Panc1 (cell line): ENCODE measurements around the gene ACADSB. TPM values are rescaled to one million over a fixed set of nuclear protein-coding genes. Genes with fewer than 3 reads are reported as not detected.

Source experiments
- ATAC-seq: fragments of 200-7000 bp; cut with Tn5 transposase; 2 replicates; pipeline ENCODE4 v1.9.1; 2020; ENCODE audit warnings: mild to moderate bottlenecking, moderate library complexity
- BruUV-seq: library from RNA; stranded (reverse); fragments of 400-500 nt; replicated peaks from 2 replicates; lab custom pipeline; 2021; lab: Mats Ljungman, UMichigan
- CTCF ChIA-PET: fragments of 300-600 bp; sonication (Branson Sonifier 250); formaldehyde crosslinking; loops from one replicate; lab custom pipeline; 2022; ENCODE audit warnings: antibody characterized with exemption; lab: Charles Lee
- POLR2A ChIA-PET: fragments of 300-600 bp; sonication (Branson Sonifier 250); formaldehyde crosslinking; loops from one replicate; lab custom pipeline; 2022; ENCODE audit warnings: antibody characterized with exemption; lab: Charles Lee
- DNase-seq: peaks from one replicate; pipeline ENCODE4 v3.0.0-alpha.2; 2010; ENCODE audit warnings: low read depth, low spot score
- H3K27ac ChIP-seq: 2 replicates; pipeline ENCODE4 v1.5.1; 2011; ENCODE audit warnings: mild to moderate bottlenecking, low read length, inconsistent platforms
- H3K27me3 ChIP-seq: fragments of 200-500 bp; sonication (Bioruptor generic); 2 replicates; pipeline ENCODE4 v1.6.0; 2014; ENCODE audit warnings: low read length, inconsistent platforms; ENCODE audit not compliant: control insufficient read depth, insufficient read depth
- H3K36me3 ChIP-seq: fragments of 200-500 bp; sonication (Bioruptor generic); 2 replicates; pipeline ENCODE4 v1.5.1; 2014; ENCODE audit warnings: inconsistent platforms, mild to moderate bottlenecking, low read length, moderate library complexity; ENCODE audit not compliant: control insufficient read depth, insufficient read depth
- H3K4me1 ChIP-seq: 2 replicates; pipeline ENCODE4 v1.5.1; 2011; ENCODE audit warnings: inconsistent platforms, mild to moderate bottlenecking, low read length, moderate library complexity; ENCODE audit not compliant: control insufficient read depth, insufficient read depth
- H3K4me3 ChIP-seq, 2 experiments: 2 replicates each; pipeline ENCODE4 v1.5.1; 2011 to 2012; ENCODE audit warnings: low read depth in 2 of 2, low read length in 2 of 2, mild to moderate bottlenecking in 2 of 2, inconsistent platforms in 1 of 2, moderate library complexity in 1 of 2
- H3K9me3 ChIP-seq: fragments of 200-500 bp; sonication (Bioruptor generic); 2 replicates; pipeline ENCODE4 v1.5.1; 2014; ENCODE audit warnings: low read depth, mild to moderate bottlenecking, inconsistent platforms, low read length, moderate library complexity; ENCODE audit not compliant: control insufficient read depth, insufficient read depth
- POLR2AphosphoS5 ChIP-seq: IDR thresholded peaks from 2 replicates; pipeline ENCODE4 v1.6.1; 2012; ENCODE audit warnings: mild to moderate bottlenecking, low read depth, low read length, moderate library complexity
- SIN3A ChIP-seq: IDR thresholded peaks from 2 replicates; pipeline ENCODE4 v1.6.1; 2012; ENCODE audit warnings: low read depth, mild to moderate bottlenecking, low read length, moderate library complexity, borderline replicate concordance; ENCODE audit not compliant: insufficient read depth
- TCF7L2 ChIP-seq: IDR thresholded peaks from 2 replicates; pipeline ENCODE4 v1.6.1; 2011; ENCODE audit warnings: mild to moderate bottlenecking, low read depth, low read length, inconsistent platforms
- in situ Hi-C: cut with HindIII; loops from 2 replicates; pipeline ENCODE4 v1.10.0; 2016; ENCODE audit warnings: low sequenced_read_pairs, low pct_unique_long_range_greater_than_20kb
- intact Hi-C: fragments of 100-400 bp; cut with micrococcal nuclease; formaldehyde crosslinking; loops from one replicate; pipeline ENCODE4 v1.10.0; 2022; ENCODE audit not compliant: unreplicated experiment
- total RNA-seq: library from RNA; stranded (reverse); gene quantifications from one replicate; pipeline ENCODE4 v1.2.1, GENCODE V29; 2021; ENCODE audit not compliant: unreplicated experiment
- TF ChIP-seq, protein P1 (sequence below), 2 experiments: IDR thresholded peaks; 2 replicates each; pipeline ENCODE4 v1.6.1; 2011 to 2012; ENCODE audit warnings: low read depth in 2 of 2, control low read depth in 1 of 2, low read length in 1 of 2, mild to moderate bottlenecking in 1 of 2, moderate library complexity in 1 of 2; ENCODE audit not compliant: insufficient read depth in 1 of 2
- TF ChIP-seq, protein P2 (sequence below): fragments of 450-650 bp; IDR thresholded peaks from 2 replicates; pipeline ENCODE4 v1.5.1; 2017; ENCODE audit warnings: mild to moderate bottlenecking

The ACADSB gene
- total RNA-seq, 1 experiment from 2014 or later, result 19.2 TPM

DNA sequence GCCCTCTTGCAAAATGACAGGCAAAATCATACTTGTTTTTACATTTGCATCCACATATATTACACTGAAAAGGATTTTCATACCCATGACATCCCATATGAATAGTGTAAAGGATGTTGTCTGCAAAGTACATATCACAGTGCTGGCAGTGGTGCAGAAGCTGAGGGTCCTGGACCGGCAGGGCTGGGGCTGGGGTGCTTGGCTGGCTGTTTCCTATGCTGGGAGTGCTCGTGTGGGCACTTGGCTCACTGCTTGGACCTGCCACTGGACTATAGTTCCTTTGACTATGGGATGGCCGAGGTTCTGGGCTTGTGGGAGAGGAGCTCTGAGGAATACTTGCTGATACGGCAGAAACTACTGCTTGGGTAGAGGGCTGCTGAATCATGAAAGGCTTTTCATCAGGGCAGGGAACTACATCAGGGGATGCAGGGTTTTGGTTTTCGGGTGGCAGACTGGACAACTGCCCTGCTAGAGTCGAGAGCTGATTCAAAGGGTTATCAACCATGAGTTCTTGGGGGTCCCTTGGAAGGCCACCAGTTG is 14.9 kb upstream of the ACADSB start:
- no peak for ATAC-seq
- Histone ChIP-seq H3K27ac (no peak overlapping the region), H3K27me3 (no peaks in the 10 kb centered on the region), H3K36me3 (peaks cover 6% of the 10 kb centered on the region), H3K4me3 (no peak overlapping the region), H3K9me3 (no peaks in the 10 kb centered on the region), H3K4me1 (no peaks in the 10 kb centered on the region)
- TF ChIP-seq TCF7L2, result no peak
- TF ChIP-seq SIN3A, result no peak
- TF ChIP-seq, protein P1, sequence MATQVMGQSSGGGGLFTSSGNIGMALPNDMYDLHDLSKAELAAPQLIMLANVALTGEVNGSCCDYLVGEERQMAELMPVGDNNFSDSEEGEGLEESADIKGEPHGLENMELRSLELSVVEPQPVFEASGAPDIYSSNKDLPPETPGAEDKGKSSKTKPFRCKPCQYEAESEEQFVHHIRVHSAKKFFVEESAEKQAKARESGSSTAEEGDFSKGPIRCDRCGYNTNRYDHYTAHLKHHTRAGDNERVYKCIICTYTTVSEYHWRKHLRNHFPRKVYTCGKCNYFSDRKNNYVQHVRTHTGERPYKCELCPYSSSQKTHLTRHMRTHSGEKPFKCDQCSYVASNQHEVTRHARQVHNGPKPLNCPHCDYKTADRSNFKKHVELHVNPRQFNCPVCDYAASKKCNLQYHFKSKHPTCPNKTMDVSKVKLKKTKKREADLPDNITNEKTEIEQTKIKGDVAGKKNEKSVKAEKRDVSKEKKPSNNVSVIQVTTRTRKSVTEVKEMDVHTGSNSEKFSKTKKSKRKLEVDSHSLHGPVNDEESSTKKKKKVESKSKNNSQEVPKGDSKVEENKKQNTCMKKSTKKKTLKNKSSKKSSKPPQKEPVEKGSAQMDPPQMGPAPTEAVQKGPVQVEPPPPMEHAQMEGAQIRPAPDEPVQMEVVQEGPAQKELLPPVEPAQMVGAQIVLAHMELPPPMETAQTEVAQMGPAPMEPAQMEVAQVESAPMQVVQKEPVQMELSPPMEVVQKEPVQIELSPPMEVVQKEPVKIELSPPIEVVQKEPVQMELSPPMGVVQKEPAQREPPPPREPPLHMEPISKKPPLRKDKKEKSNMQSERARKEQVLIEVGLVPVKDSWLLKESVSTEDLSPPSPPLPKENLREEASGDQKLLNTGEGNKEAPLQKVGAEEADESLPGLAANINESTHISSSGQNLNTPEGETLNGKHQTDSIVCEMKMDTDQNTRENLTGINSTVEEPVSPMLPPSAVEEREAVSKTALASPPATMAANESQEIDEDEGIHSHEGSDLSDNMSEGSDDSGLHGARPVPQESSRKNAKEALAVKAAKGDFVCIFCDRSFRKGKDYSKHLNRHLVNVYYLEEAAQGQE (IDR thresholded peaks at IDR 0.05; ENCODE audit: insufficient read depth in 1 of 2, low read depth in 2 of 2, low read length in 1 of 2), result no peak
- TF ChIP-seq, protein P2, sequence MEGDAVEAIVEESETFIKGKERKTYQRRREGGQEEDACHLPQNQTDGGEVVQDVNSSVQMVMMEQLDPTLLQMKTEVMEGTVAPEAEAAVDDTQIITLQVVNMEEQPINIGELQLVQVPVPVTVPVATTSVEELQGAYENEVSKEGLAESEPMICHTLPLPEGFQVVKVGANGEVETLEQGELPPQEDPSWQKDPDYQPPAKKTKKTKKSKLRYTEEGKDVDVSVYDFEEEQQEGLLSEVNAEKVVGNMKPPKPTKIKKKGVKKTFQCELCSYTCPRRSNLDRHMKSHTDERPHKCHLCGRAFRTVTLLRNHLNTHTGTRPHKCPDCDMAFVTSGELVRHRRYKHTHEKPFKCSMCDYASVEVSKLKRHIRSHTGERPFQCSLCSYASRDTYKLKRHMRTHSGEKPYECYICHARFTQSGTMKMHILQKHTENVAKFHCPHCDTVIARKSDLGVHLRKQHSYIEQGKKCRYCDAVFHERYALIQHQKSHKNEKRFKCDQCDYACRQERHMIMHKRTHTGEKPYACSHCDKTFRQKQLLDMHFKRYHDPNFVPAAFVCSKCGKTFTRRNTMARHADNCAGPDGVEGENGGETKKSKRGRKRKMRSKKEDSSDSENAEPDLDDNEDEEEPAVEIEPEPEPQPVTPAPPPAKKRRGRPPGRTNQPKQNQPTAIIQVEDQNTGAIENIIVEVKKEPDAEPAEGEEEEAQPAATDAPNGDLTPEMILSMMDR, result no peak
- TF ChIP-seq POLR2AphosphoS5, result no peak
- BruUV-seq, result no TSS peak
- ChIA-PET POLR2A (no interaction called here), CTCF (no interaction called here)
- no peak for DNase-seq
- in situ Hi-C loops (no loop called here), intact Hi-C loops (no loop called here)

DNA sequence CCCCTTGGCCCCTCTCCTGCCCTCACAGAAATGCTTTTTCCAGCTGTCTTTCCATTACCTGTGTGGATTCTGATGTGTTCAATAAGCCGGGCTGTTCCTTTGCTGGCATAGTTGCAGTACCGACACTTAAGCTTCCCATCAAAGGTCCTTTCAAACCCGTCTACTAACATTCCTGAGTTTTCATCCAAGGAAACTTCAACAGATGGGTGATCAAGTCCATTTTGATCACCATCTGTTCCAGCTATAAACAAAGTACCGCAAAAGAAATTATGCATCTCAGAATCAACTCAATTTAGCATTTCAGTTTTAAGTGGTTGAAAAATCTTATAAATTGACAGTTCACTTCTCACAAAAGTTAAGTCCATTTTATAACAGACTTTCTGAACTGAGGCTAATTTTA is 12.9 kb upstream of the ACADSB start:
- DNase-seq (no peak), ATAC-seq (no peak)
- no TSS peak for BruUV-seq
- H3K4me1 ChIP-seq, result no peaks in the 10 kb centered on the region
- H3K9me3 ChIP-seq, result no peaks in the 10 kb centered on the region
- peaks cover 6% of the 10 kb centered on the region for H3K36me3 ChIP-seq
- in situ Hi-C loops, result no loop called here
- POLR2A ChIA-PET, result no interaction called here
- no peak overlapping the region for H3K27ac ChIP-seq
- H3K27me3 ChIP-seq, result no peaks in the 10 kb centered on the region
- TF ChIP-seq POLR2AphosphoS5 (no peak), SIN3A (no peak), TCF7L2 (no peak)
- TF ChIP-seq, protein P1 (IDR thresholded peaks at IDR 0.05; ENCODE audit: insufficient read depth in 1 of 2, low read depth in 2 of 2, low read length in 1 of 2), result no peak
- TF ChIP-seq, protein P2, result no peak
- no peak overlapping the region for H3K4me3 ChIP-seq
- CTCF ChIA-PET, result no interaction called here
- intact Hi-C loops, result no loop called here
